RWPE1 (cell line): ENCODE results near the gene CLCN4.

Experiments
- CTCF ChIA-PET: fragments of 350-600 bp; sonication (Branson Sonifier 250); formaldehyde crosslinking; extraction: SDS; loops from one replicate; lab custom pipeline; 2021; lab: Yijun Ruan, JAX
- POLR2A ChIA-PET: fragments of 400-600 bp; formaldehyde crosslinking; extraction: SDS; loops from one replicate; lab custom pipeline; 2020; ENCODE audit warnings: antibody characterized with exemption; ENCODE audit not compliant: low non-redundant PET; lab: Yijun Ruan, JAX
- DNase-seq: peaks from one replicate; pipeline ENCODE4 v3.0.0; 2012; ENCODE audit warnings: low spot score
- H3K27ac ChIP-seq: fragments of 450-650 bp; 2 replicates; pipeline ENCODE4 v1.5.1; 2017
- TF ChIP-seq, protein P1 (sequence below): fragments of 450-650 bp; conservative IDR thresholded peaks from 2 replicates; pipeline ENCODE4 v1.5.1; 2017; ENCODE audit warnings: low read depth, mild to moderate bottlenecking

The CLCN4 gene

DNA sequence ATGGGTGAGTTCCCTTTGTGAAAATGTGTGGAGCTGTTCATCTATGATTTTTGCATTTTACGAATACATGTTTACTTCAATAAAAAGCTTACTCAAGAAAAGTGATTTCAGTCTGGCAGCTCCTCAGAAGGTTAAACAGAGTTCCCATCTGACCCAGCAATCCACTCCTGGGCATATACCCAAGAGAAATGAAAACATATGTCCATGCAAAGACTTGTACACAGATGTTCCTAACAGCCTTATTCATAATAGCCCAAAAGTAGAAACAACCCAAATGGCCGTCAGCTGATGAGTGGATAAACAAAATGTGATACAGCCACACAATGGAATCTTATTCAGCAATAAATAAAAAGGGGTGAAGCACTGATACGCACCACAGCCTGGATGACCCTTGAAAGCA is 20.8 kb downstream of the CLCN4 start:
- H3K27ac ChIP-seq = no peak overlapping the region
- TF ChIP-seq, protein P1, sequence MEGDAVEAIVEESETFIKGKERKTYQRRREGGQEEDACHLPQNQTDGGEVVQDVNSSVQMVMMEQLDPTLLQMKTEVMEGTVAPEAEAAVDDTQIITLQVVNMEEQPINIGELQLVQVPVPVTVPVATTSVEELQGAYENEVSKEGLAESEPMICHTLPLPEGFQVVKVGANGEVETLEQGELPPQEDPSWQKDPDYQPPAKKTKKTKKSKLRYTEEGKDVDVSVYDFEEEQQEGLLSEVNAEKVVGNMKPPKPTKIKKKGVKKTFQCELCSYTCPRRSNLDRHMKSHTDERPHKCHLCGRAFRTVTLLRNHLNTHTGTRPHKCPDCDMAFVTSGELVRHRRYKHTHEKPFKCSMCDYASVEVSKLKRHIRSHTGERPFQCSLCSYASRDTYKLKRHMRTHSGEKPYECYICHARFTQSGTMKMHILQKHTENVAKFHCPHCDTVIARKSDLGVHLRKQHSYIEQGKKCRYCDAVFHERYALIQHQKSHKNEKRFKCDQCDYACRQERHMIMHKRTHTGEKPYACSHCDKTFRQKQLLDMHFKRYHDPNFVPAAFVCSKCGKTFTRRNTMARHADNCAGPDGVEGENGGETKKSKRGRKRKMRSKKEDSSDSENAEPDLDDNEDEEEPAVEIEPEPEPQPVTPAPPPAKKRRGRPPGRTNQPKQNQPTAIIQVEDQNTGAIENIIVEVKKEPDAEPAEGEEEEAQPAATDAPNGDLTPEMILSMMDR = no peak
- CTCF ChIA-PET = interaction anchor here (0.6 kb wide), 1 partner anchor 12 kb away, joined by 3 read pairs; no protein-coding TSS in a partner anchor
- no peak for DNase-seq
- POLR2A ChIA-PET = no interaction called here

DNA sequence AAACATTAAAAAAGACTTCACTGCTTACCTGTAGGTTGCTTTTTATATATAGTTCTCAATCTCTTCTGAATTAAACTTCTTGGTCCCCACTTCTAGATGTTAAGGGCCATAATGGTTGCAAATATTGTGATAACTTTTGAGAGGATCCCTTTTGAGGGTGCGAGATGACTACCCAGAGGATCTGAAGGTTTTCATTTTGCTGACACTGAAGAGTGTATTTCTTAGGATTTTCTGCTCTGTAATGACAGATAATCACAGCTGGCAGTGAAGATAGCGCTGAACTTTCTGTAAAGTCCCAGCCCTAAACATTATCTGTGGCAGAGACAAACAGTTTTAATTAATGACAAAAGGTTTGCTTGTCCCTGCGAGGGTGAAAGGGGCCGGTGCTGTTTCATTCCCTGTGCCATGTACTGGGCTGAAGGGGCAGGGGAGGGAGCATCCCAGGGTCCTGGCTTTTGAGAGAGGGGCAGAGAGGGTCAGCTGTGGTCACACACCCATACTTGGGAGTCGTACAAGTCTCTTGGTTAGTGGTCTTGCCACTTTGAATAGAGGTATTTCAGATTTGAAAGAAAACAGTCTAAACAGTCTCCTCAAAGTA is 22.2 kb downstream of the CLCN4 start:
- no peak overlapping the region for H3K27ac ChIP-seq
- TF ChIP-seq, protein P1 = no peak
- POLR2A ChIA-PET = no interaction called here
- CTCF ChIA-PET = interaction anchor here (0.7 to 1.4 kb wide), 2 partner anchors 11 to 737 kb away, joined by 3 to 7 read pairs; no protein-coding TSS in a partner anchor
- no peak for DNase-seq

DNA sequence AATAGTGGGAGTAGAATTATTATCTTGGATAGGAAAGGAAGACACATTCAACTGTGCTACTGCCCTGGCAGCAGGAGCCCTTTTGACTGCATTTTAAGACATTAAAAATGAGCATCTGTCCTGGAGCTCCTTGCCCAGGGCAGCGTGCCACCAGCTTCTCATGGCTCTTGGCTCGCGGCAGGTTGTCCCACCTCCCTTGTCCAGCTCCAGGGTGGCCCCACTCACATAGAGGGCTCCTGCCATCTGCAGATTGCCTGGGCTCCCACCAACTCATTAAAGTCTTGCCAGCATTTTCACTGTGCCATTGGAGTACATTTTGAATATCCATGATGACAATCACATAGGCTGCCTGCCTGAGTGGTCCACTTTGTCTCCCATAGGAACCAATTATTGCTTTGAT is 27.0 kb downstream of the CLCN4 start:
- CTCF ChIA-PET = no interaction called here

DNA sequence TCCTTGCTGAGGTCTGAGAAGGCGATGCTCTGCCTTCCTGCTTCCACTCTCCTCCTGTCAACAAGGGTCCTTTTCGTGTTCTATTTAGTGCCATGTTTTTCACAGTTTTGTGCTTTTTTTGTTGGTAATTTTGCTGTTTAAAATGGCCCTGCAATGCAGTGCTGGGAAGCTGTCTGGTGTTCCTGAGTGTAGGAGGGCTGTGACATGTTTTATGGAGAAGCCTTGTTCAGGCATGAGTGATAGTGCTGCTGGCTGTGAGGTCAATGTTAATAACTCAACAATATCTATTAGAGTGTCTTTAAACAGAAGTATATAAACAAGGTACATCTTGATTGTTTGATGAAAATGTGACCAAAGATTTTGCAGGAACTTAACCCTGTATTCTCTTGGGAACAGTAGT is 27.6 kb downstream of the CLCN4 start:
- H3K27ac ChIP-seq = no peak overlapping the region
- ChIA-PET POLR2A (no interaction called here), CTCF (no interaction called here)
- no peak for DNase-seq
- TF ChIP-seq, protein P1 = no peak

More for the DNA sequence above, 27.0 kb downstream of the CLCN4 start:
- no peak for DNase-seq
- TF ChIP-seq, protein P1 = no peak
- POLR2A ChIA-PET = no interaction called here
- H3K27ac ChIP-seq = no peak overlapping the region

DNA sequence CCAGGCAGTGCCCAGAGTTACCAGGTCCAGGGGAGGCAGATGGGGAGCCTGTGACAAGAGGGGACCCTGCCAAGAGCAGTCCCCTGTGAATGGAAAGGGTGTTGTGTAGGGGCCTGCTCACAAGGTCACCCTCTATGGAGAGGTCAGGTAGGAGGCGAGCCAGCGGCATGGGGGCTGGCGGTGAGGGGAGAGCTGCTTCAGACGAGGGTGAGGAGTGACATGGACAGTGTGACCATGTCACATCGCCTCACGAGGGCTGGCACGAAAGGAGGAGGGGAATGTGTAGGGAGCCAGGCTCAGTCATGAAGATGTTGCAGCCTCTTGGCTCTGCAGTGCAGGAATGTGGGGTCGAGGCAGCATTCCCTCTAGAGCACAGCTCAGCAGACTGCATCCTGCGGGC is 29.6 kb downstream of the CLCN4 start:
- no peak for DNase-seq
- ChIA-PET CTCF (no interaction called here), POLR2A (no interaction called here)
- TF ChIP-seq, protein P1 = no peak
- no peak overlapping the region for H3K27ac ChIP-seq

DNA sequence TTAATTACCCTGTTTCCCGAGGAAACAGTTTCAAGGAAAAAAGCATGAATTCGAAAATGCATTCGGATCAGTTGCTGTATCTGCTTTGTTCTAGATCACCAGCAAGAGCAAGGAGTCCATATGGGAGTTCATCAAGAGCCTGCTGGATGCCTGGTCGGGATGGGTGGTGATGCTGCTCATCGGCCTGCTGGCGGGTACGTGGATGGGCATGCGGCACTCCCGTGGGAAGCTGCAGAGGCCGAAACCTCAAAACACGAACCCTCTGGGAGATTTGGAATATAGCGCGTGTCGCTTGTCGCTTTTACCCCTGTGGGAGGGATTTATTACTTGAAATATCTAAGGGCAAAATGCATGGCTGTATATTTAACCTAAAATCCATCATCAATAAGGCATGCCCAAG is 30.6 kb downstream of the CLCN4 start:
- no peak for DNase-seq
- ChIA-PET POLR2A (no interaction called here), CTCF (interaction anchor here (0.6 kb wide), 1 partner anchor 1344 kb away, joined by 3 read pairs; no protein-coding TSS in a partner anchor)
- TF ChIP-seq, protein P1 = no peak
- no peak overlapping the region for H3K27ac ChIP-seq
